Coronary artery (tissue), 2 donors: ENCODE data around the gene ESYT2.

Experiments
- DNase-seq: peaks from one replicate; pipeline ENCODE4 v3.0.0-alpha.2; 2017; ENCODE audit warnings: low spot score
- H3K27ac ChIP-seq, 2 donors: fragments of 200-600 bp; sonication (generic); one replicate each; pipeline ENCODE4 v1.5.1; 2016 to 2019
- H3K4me3 ChIP-seq: fragments of 200-600 bp; sonication (generic); 2 replicates; pipeline ENCODE4 v1.5.1; 2016; ENCODE audit warnings: mild to moderate bottlenecking, moderate library complexity
- TF ChIP-seq, protein P1 (sequence below): fragments of 200-600 bp; sonication (generic); IDR thresholded peaks from one replicate; pipeline ENCODE4 v1.5.1; 2019; ENCODE audit warnings: antibody characterized with exemption

ESYT2 gene

DNA sequence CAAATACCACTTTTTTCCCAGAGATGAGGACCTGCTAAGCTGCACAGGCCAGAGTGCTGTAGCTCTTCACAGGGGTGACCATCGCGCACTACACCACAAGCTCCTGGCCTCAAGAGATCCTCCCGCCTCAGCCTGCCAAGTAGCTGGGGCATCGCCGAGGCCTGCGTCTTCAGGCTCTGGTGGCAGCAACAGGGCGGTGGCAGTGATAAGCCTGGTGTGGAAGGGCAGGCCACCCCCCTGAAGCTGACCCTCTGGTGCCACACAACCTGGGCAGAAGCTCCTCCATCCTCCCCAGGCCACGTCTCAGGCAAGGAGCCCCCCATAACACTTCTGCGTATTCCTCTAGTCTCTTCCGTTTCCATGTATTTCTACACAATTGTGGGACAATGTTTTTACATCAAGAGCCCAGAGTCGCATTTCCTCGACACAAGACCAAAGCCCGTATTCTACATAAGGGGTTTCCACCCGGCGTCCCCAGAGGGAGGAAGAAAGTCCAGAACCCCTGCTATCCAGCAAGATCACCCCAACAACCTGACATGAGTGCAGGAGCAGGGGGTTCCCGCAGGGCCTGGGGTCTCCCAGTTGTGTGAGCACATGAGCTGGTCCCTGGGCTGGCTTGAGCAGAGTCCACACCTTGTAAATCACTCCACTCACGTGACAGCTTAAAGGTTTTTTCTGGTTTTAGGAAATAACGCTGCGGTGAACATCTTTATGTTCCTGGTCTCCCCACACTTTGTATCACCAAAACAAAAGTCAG lies 87.1 kb downstream of the ESYT2 start:
- TF ChIP-seq, protein P1, sequence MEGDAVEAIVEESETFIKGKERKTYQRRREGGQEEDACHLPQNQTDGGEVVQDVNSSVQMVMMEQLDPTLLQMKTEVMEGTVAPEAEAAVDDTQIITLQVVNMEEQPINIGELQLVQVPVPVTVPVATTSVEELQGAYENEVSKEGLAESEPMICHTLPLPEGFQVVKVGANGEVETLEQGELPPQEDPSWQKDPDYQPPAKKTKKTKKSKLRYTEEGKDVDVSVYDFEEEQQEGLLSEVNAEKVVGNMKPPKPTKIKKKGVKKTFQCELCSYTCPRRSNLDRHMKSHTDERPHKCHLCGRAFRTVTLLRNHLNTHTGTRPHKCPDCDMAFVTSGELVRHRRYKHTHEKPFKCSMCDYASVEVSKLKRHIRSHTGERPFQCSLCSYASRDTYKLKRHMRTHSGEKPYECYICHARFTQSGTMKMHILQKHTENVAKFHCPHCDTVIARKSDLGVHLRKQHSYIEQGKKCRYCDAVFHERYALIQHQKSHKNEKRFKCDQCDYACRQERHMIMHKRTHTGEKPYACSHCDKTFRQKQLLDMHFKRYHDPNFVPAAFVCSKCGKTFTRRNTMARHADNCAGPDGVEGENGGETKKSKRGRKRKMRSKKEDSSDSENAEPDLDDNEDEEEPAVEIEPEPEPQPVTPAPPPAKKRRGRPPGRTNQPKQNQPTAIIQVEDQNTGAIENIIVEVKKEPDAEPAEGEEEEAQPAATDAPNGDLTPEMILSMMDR = no peak

DNA sequence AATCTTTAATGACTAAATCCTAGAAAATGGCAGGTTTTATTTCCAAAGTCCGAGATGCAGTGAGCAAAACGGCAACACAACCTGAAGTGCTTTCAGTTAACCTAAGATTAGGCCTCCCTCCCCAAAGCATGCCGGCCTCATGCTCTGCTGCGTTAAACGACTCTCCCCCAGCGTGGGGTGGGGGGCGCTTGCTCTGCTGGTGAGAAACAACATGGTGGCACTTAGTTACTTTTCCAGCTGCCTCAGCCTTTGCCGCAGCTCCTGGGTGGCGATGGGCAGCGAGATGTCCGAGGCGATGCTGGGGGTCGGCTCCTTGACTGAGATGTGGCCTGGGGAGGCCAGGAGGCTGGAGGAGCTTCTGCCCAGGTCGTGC lies 88.0 kb downstream of the ESYT2 start:
- H3K27ac ChIP-seq = no peak overlapping the region
- TF ChIP-seq, protein P1 = no peak
- DNase-seq = no peak

More for the DNA sequence above, 87.1 kb downstream of the ESYT2 start:
- no peak for DNase-seq
- no peak overlapping the region for H3K4me3 ChIP-seq
- H3K27ac ChIP-seq = no peak overlapping the region

DNA sequence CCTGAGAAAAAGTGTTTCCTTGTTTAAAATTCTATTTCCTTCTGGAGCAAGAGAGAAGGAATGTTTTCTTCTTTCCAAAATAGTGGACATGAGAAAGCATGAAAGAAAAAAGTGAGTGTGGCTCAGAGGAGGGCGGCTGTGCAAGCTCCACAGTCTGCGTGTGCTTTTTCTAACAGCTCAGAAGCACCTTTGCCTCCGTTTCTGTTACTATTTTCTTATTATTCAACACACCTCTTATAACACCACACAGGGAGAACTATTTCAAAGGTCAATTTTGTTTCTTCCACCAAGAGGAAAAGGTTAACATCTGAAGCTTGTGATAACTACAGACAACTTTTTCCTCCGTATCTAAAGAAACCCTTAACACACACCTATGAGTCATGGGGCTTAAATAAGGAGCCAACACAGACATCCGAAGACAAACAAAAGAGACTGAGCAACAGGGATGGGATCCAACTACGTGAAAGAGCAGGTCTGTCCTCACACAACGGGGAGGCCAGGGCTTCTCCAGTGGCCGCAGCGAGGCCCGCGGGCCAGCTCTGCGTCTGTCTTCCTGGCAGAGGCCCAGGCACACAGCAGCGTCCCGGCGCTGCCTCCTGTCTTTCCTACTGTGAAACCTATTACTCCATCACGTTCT lies 88.5 kb downstream of the ESYT2 start:
- DNase-seq = no peak
- TF ChIP-seq, protein P1 = no peak
- H3K27ac ChIP-seq = no peak overlapping the region
- H3K4me3 ChIP-seq = no peak overlapping the region

More for the DNA sequence above, 88.0 kb downstream of the ESYT2 start:
- H3K4me3 ChIP-seq = no peak overlapping the region

DNA sequence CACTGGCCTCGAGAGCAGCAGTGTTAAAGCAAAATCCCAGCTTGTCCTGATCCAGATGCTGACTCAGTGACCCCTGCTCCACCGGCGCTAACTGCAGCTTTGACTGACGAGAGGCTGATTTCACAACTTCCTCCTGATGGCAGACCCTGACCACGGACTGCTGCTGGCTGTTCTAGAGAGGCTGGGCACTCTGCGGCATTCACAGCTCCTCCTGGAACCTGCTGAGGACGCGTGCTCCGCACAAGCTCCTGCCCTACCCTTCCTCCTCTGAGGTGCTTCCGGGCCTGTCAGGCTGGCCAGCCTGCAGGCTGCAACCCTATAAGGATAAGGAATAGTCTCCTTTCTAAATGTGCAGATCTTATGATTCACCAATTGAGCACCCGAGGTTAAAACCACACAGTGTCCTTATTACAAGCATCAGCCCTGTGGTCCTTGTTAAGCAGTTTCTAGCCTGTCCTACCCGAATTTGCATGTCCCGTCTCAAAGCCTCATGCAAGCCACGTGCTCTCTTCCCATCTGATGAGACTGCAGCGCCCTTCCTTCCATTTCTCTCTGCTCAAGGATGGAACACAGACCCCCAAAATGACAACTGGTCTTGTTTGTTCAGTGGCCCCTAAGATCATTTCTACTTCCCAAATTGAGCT lies 89.2 kb downstream of the ESYT2 start:
- TF ChIP-seq, protein P1 = no peak
- Histone ChIP-seq H3K27ac (peak overlapping the region in 1 of 2 donors; percentile 13), H3K4me3 (no peak overlapping the region)
- no peak for DNase-seq

DNA sequence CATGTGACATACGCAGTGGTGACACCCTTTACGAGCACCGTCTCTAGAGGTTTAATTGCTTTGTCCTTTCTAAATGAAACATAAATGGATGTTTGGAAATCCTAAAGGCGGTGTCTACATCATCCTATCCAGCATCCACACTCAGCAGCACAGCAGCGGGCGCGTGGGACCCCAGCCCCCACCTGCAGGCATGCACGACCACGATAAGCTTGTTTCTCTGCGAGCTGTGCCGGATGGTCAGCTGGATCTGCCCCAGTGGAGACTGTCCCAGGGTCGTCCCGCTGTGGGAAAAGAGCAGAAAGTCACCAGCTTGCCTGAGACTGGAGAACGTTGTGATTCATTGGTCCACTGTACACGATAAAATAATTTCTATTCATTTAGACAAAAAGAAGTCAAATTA lies 90.5 kb downstream of the ESYT2 start:
- H3K4me3 ChIP-seq = no peak overlapping the region
- H3K27ac ChIP-seq = no peak overlapping the region
- TF ChIP-seq, protein P1 = no peak
- no peak for DNase-seq

DNA sequence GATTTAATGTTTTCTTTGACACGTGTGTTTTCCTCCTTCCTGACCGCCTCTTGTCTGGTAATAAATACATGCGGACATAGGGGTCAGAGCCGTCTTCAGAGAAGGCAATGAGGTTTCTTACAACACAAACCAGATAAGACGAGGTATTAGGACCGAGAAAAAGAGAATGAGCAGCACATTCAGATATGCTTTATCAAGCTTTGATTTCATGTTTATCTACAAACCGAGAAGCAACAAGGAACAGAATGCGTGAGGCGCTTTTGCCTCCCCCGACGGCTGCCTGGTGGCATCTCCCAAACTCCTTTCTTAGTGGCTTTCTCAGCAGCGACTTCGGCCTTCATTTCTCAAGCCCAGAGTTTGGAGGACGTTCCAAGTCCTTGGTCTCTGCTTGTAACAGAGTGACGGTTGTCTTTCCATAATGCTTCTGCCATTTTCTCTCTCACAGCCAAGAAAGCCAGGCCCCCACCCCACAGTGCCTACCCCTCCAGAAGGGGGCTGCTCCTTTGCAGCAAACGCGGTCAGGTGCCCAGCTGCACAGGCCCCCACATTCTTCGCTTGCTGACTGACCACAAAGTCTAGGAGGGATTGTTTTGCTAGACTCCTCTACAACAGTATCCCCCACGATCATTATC lies 92.1 kb downstream of the ESYT2 start:
- DNase-seq = no peak
- TF ChIP-seq, protein P1 = no peak
- H3K4me3 ChIP-seq = no peak overlapping the region
- H3K27ac ChIP-seq = no peak overlapping the region
